ENCODE measurements around the gene SLC35G1. TPM values are rescaled to one million over a fixed set of nuclear protein-coding genes. Genes with fewer than 3 reads are reported as not detected.

Gene SLC35G1
- total RNA-seq, 2 donors from 2014 or later = 11.3 to 14.2 TPM

DNA sequence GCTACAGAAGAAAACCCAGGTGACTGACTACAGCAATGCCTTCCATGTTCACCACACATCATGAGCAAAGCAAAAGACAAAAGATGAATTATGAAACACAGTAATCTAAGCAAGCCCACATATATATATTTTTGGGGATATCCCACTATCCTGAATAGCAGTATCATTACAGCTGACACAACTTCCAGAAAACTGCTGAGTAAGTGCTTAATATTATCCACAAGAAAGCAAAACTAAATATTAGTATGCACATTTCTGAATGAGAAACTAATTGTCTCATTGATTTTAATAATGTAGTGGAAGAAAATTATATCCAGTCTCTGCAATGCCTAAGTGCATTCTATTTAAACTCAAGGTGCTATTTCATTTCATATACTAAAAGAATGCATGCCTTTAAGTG is 14.5 kb upstream of the SLC35G1 start:
- TF ChIP-seq, protein P1, sequence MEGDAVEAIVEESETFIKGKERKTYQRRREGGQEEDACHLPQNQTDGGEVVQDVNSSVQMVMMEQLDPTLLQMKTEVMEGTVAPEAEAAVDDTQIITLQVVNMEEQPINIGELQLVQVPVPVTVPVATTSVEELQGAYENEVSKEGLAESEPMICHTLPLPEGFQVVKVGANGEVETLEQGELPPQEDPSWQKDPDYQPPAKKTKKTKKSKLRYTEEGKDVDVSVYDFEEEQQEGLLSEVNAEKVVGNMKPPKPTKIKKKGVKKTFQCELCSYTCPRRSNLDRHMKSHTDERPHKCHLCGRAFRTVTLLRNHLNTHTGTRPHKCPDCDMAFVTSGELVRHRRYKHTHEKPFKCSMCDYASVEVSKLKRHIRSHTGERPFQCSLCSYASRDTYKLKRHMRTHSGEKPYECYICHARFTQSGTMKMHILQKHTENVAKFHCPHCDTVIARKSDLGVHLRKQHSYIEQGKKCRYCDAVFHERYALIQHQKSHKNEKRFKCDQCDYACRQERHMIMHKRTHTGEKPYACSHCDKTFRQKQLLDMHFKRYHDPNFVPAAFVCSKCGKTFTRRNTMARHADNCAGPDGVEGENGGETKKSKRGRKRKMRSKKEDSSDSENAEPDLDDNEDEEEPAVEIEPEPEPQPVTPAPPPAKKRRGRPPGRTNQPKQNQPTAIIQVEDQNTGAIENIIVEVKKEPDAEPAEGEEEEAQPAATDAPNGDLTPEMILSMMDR (conservative IDR thresholded peaks at IDR 0.05) = no peak
- no peak overlapping the region for H3K27ac ChIP-seq (ENCODE audit: low read depth, low read length)
- H3K27me3 ChIP-seq (ENCODE audit: control insufficient read depth, insufficient read depth, low read length, poor library complexity, severe bottlenecking) = no peaks in the 10 kb centered on the region
- no peak for DNase-seq
- Mint-ChIP-seq H3K27ac (no peak overlapping the region), H3K9me3 (no peaks in the 10 kb centered on the region), H3K4me3 (no peak overlapping the region), H3K36me3 (ENCODE audit: low read depth) (no peaks in the 10 kb centered on the region), H3K4me1 (no peaks in the 10 kb centered on the region), H3K27me3 (ENCODE audit: insufficient read depth) (peaks cover 6% of the 10 kb centered on the region)
- peaks cover 4% of the 10 kb centered on the region for H3K9me3 ChIP-seq (ENCODE audit: control insufficient read depth, low read length)
- no peaks in the 10 kb centered on the region for H3K36me3 ChIP-seq (ENCODE audit: control insufficient read depth, insufficient read depth, low read length)
- no peak overlapping the region for H3K9ac ChIP-seq (ENCODE audit: extremely low read depth, low read length, poor library complexity, severe bottlenecking)
- H3K4me1 ChIP-seq (ENCODE audit: control insufficient read depth, insufficient read depth, low read length) = no peaks in the 10 kb centered on the region
- H3K4me3 ChIP-seq (ENCODE audit: low read length) = no peak overlapping the region

DNA sequence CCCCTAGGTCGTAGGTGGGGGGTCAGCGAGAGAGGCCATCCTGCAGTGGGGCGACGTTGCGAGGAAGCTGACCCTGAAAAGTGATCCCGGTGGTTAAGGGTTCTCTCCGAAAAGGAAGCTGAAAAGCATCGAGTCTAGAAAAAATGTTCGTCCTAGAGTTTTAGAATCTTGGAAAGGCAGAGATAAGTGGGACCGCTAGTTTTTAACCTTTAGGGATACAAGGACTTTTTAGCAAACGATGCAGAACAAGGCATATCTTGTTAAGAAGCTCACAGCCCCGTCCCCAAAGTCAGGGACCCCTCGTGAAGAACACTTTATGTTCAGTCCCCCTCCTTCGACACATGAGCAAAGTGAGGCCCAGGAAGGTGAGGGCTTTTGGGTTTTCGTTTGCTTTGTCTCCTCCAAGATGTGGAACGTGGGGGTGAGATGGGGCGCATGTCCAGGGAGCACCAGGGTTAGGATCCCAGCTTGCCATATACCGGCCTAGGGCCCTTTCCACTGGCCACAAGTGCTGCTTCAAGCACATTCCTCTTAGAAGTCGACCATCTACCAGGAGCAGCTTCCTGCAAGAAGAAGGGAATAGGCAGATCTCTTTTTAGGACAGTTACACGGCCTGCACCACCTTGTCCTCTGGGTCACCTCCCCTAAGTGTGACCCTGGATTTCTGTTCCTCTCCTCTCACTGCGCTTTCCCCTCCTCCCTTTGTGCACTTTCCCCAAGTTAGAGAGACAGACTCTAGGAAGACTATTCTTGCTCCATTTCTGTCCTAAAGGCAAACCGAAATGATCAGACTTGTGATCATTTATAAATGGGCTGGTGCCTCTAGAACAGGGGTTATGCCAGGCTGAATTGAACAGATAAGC is 969 bp downstream of the SLC35G1 start:
- Mint-ChIP-seq H3K4me1 (peaks cover 15% of the 10 kb centered on the region), H3K9me3 (no peaks in the 10 kb centered on the region), H3K36me3 (ENCODE audit: low read depth) (peaks cover 8% of the 10 kb centered on the region), H3K27ac (peak overlapping the region; percentile 81), H3K27me3 (ENCODE audit: insufficient read depth) (peaks cover 37% of the 10 kb centered on the region), H3K4me3 (peak overlapping the region; percentile 76)
- peak; percentile 57 for DNase-seq
- WGBS, 2 experiments (ENCODE audit: insufficient coverage in 1 of 2, insufficient read length in 1 of 2) = 35 to 37% methylated on average over 15 to 22 of the region's 22 CpGs
- no peaks in the 10 kb centered on the region for H3K4me1 ChIP-seq (ENCODE audit: control insufficient read depth, insufficient read depth, low read length)
- H3K36me3 ChIP-seq (ENCODE audit: control insufficient read depth, insufficient read depth, low read length) = peaks cover 13% of the 10 kb centered on the region
- H3K27me3 ChIP-seq (ENCODE audit: control insufficient read depth, insufficient read depth, low read length, poor library complexity, severe bottlenecking) = no peaks in the 10 kb centered on the region
- H3K9ac ChIP-seq (ENCODE audit: extremely low read depth, low read length, poor library complexity, severe bottlenecking) = peak overlapping the region; percentile 68
- TF ChIP-seq, protein P1 (conservative IDR thresholded peaks at IDR 0.05) = no peak
- H3K27ac ChIP-seq (ENCODE audit: low read depth, low read length) = no peak overlapping the region
- peak overlapping the region; percentile 83 for H3K4me3 ChIP-seq (ENCODE audit: low read length)
- no peaks in the 10 kb centered on the region for H3K9me3 ChIP-seq (ENCODE audit: control insufficient read depth, low read length)

DNA sequence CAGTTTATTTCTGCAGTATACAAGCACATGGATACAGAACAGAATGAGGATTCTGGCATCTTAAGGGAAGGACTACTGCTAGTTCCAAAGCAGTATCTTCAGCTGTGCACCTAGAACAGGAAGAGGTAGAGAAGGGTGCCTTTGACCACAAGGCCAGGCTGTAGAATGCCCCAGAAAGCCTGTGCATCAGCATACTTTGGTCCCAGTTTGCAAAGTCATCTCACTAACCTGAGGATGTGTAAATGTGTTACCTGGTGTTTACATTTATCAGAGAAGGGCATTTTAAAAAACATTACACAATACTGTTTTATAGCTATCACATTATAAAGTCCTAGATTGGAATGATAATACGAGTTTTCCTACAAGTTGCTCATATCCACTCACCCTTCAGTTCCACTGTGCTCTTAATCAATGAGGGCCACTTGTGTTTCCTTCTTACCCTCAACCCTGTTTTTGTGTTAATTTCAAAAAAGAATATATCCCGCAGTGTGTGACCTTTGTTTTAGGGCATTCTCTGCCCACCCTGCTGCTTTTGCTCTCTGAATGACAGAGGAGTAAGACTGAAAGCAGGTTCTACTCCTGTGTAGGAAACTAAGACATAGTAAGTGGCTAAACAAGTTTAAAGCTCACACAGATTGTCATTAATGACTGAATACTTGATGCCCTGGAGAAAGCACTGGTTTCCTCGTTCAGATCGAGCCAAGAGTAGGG is 3.4 kb downstream of the SLC35G1 start:
- Mint-ChIP-seq H3K36me3 (ENCODE audit: low read depth) (peaks cover 13% of the 10 kb centered on the region), H3K27me3 (ENCODE audit: insufficient read depth) (peaks cover 21% of the 10 kb centered on the region), H3K27ac (no peak overlapping the region), H3K4me1 (peaks cover 15% of the 10 kb centered on the region), H3K4me3 (no peak overlapping the region), H3K9me3 (no peaks in the 10 kb centered on the region)
- Histone ChIP-seq H3K9me3 (ENCODE audit: control insufficient read depth, low read length) (no peaks in the 10 kb centered on the region), H3K4me3 (ENCODE audit: low read length) (no peak overlapping the region), H3K27ac (ENCODE audit: low read depth, low read length) (no peak overlapping the region), H3K36me3 (ENCODE audit: control insufficient read depth, insufficient read depth, low read length) (peaks cover 17% of the 10 kb centered on the region), H3K27me3 (ENCODE audit: control insufficient read depth, insufficient read depth, low read length, poor library complexity, severe bottlenecking) (no peaks in the 10 kb centered on the region), H3K4me1 (ENCODE audit: control insufficient read depth, insufficient read depth, low read length) (no peaks in the 10 kb centered on the region), H3K9ac (ENCODE audit: extremely low read depth, low read length, poor library complexity, severe bottlenecking) (no peak overlapping the region)
- TF ChIP-seq, protein P1 (conservative IDR thresholded peaks at IDR 0.05) = no peak
- 70 to 84% methylated on average over 3 to 4 of the region's 4 CpGs for WGBS, 2 experiments (ENCODE audit: insufficient coverage in 1 of 2, insufficient read length in 1 of 2)
- DNase-seq = no peak
